ENCODE data around the gene ARID4B. TPM values are rescaled to one million over a fixed set of nuclear protein-coding genes. Genes with fewer than 3 reads are reported as not detected.
A peak's percentile ranks its signal among the peaks of the same experiment; 100 is the strongest.

Gene ARID4B
- total RNA-seq, 6 experiments from 2014 or later: 19.4 to 22.8 (median 20.5) TPM

- no peaks in the 10 kb centered on the region for H3K9me3 Mint-ChIP-seq
- peaks cover 28% of the 10 kb centered on the region for H3K4me1 Mint-ChIP-seq (ENCODE audit: low read depth)
- DNase-seq: no peak
- H3K27me3 Mint-ChIP-seq (ENCODE audit: insufficient read depth): no peaks in the 10 kb centered on the region; the same call in 1 of the 2 replicates
- TF ChIP-seq CTCF (IDR thresholded peaks at IDR 0.05): no peak
- H3K4me3 Mint-ChIP-seq: no peak overlapping the region
- peaks cover 6% of the 10 kb centered on the region for H3K36me3 Mint-ChIP-seq (ENCODE audit: low read depth)
- H3K27ac Mint-ChIP-seq: peak overlapping the region; percentile 51
These were observed 61.7 kb downstream of the ARID4B start for GRCh38 chr1:235266325-235266724.

DNA sequence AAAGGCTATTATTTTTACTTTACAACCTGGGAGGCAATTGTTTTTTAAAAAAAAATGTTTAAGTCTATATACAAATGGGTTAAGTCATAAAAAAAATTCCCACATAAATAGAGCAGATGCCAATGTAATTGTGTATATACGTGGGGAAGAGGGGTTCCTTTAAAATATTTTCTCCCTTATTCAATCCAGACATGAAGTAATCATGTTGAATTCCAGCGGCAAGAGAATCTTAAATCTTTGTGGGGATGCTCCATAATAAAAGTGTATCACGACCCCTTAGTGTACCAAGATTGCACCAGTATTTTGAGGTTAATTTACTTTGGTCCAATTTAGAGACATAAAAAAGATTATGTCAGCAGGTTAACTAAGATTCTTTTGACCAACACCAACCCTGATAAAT lies 62.1 kb downstream of the ARID4B start:
- peaks cover 25% of the 10 kb centered on the region for H3K4me1 Mint-ChIP-seq (ENCODE audit: low read depth)
- H3K36me3 Mint-ChIP-seq (ENCODE audit: low read depth): peaks cover 6% of the 10 kb centered on the region
- peak overlapping the region; percentile 51 for H3K27ac Mint-ChIP-seq
- no peak for DNase-seq
- TF ChIP-seq CTCF (IDR thresholded peaks at IDR 0.05): no peak
- H3K27me3 Mint-ChIP-seq (ENCODE audit: insufficient read depth): no peaks in the 10 kb centered on the region; the same call in 1 of the 2 replicates
- no peak overlapping the region for H3K4me3 Mint-ChIP-seq
- no peaks in the 10 kb centered on the region for H3K9me3 Mint-ChIP-seq

DNA sequence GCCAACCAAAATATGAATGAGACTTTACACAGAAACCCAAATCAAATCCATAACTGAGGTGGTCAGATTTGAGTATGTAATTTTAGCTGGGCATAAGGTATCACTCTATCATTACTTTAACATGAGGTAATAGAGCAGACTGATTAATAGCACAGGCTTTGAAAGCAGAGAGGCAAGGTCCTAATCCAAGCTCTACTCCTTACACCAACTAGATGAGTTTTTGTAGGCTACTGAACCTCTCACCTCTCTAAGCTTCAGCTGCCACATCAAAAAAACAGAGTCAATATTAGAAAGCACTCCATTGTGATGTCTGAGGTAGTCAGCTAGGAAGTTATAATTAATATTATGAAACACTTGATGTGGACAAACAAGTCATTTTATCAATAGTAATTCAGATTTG lies 63.7 kb downstream of the ARID4B start:
- Mint-ChIP-seq H3K27me3 (ENCODE audit: insufficient read depth) (no peaks in the 10 kb centered on the region; the same call in 1 of the 2 replicates), H3K36me3 (ENCODE audit: low read depth) (peaks cover 6% of the 10 kb centered on the region), H3K4me1 (ENCODE audit: low read depth) (peaks cover 13% of the 10 kb centered on the region), H3K4me3 (no peak overlapping the region), H3K9me3 (no peaks in the 10 kb centered on the region), H3K27ac (no peak overlapping the region)
- DNase-seq: no peak
- no peak for TF ChIP-seq CTCF (IDR thresholded peaks at IDR 0.05)

- Mint-ChIP-seq H3K36me3 (ENCODE audit: low read depth) (no peaks in the 10 kb centered on the region; the same call in 1 of the 2 replicates), H3K4me3 (no peak overlapping the region), H3K9me3 (no peaks in the 10 kb centered on the region), H3K27ac (no peak overlapping the region), H3K27me3 (ENCODE audit: insufficient read depth) (no peaks in the 10 kb centered on the region), H3K4me1 (ENCODE audit: low read depth) (peaks cover 19% of the 10 kb centered on the region)
- TF ChIP-seq CTCF (IDR thresholded peaks at IDR 0.05): no peak
- DNase-seq: no peak
These were observed 65.4 kb downstream of the ARID4B start for GRCh38 chr1:235262539-235262938.

- Mint-ChIP-seq H3K9me3 (no peaks in the 10 kb centered on the region), H3K4me1 (ENCODE audit: low read depth) (peaks cover 20% of the 10 kb centered on the region), H3K27ac (no peak overlapping the region), H3K4me3 (no peak overlapping the region), H3K36me3 (ENCODE audit: low read depth) (no peaks in the 10 kb centered on the region; the same call in 1 of the 2 replicates), H3K27me3 (ENCODE audit: insufficient read depth) (no peaks in the 10 kb centered on the region)
- TF ChIP-seq CTCF (IDR thresholded peaks at IDR 0.05): no peak
- DNase-seq: no peak
These were observed 66.7 kb downstream of the ARID4B start for GRCh38 chr1:235261243-235261642.

All from HFFc6 (cell line).